ENCODE measurements around the gene MROH8.
A peak's percentile ranks its signal among the peaks of the same experiment; 100 is the strongest.

Gene MROH8

GRCh38 chr20:37119356-37120036, 59.9 kb downstream of the MROH8 start:
- TF ChIP-seq POLR2A (IDR thresholded peaks at IDR 0.05; ENCODE audit: low read depth, low read length), result no peak
- no peak for DNase-seq (ENCODE audit: insufficient read length, low spot score)

GRCh38 chr20:37114012-37114411, 65.3 kb downstream of the MROH8 start:
- DNase-seq (ENCODE audit: insufficient read length, low spot score), result no peak
- no peak for TF ChIP-seq POLR2A (IDR thresholded peaks at IDR 0.05; ENCODE audit: low read depth, low read length)
- no peak for FAIRE-seq

More at GRCh38 chr20:37119356-37120036, 59.9 kb downstream of the MROH8 start:
- FAIRE-seq, result no peak

GRCh38 chr20:37111926-37112455, 67.4 kb downstream of the MROH8 start:
- no peak for FAIRE-seq
- no peak for DNase-seq (ENCODE audit: insufficient read length, low spot score)
- no peak for TF ChIP-seq POLR2A (IDR thresholded peaks at IDR 0.05; ENCODE audit: low read depth, low read length)

GRCh38 chr20:37108676-37109075, 70.7 kb downstream of the MROH8 start:
- TF ChIP-seq POLR2A (IDR thresholded peaks at IDR 0.05; ENCODE audit: low read depth, low read length), result no peak
- FAIRE-seq, result no peak
- DNase-seq (ENCODE audit: insufficient read length, low spot score), result no peak

GRCh38 chr20:37102571-37102970, 76.8 kb downstream of the MROH8 start:
- FAIRE-seq, result no peak
- TF ChIP-seq POLR2A (IDR thresholded peaks at IDR 0.05; ENCODE audit: low read depth, low read length), result no peak
- DNase-seq (ENCODE audit: insufficient read length, low spot score), result no peak

GRCh38 chr20:37096415-37097041, 82.8 kb downstream of the MROH8 start:
- FAIRE-seq (no peak), DNase-seq (ENCODE audit: insufficient read length, low spot score) (no peak)
- no peak for TF ChIP-seq POLR2A (IDR thresholded peaks at IDR 0.05; ENCODE audit: low read depth, low read length)

GRCh38 chr20:37095599-37096414, 83.5 kb downstream of the MROH8 start, which contains the start of gene RBL1:
Gene RBL1 (minus strand): TSS chr20:37095997. CDS start chr20:37095928, 69 bp downstream.
- no peak for FAIRE-seq
- peak; percentile 62; the same call in 1 of the 2 replicates for TF ChIP-seq POLR2A (IDR thresholded peaks at IDR 0.05; ENCODE audit: low read depth, low read length)
- DNase-seq (ENCODE audit: insufficient read length, low spot score), result peak; percentile 74

GRCh38 chr20:37095108-37095598, 84.2 kb downstream of the MROH8 start:
- TF ChIP-seq POLR2A (IDR thresholded peaks at IDR 0.05; ENCODE audit: low read depth, low read length), result no peak
- DNase-seq (ENCODE audit: insufficient read length, low spot score), result no peak
- no peak for FAIRE-seq

- FAIRE-seq, result no peak
- no peak for DNase-seq (ENCODE audit: insufficient read length, low spot score)
- TF ChIP-seq POLR2A (IDR thresholded peaks at IDR 0.05; ENCODE audit: low read depth, low read length), result no peak
These were observed 88.9 kb downstream of the MROH8 start for GRCh38 chr20:37090407-37090806.

GRCh38 chr20:37081717-37082289, 97.5 kb downstream of the MROH8 start:
- no peak for DNase-seq (ENCODE audit: insufficient read length, low spot score)
- no peak for TF ChIP-seq POLR2A (IDR thresholded peaks at IDR 0.05; ENCODE audit: low read depth, low read length)
- no peak for FAIRE-seq

- DNase-seq (ENCODE audit: insufficient read length, low spot score) (no peak), FAIRE-seq (no peak)
- no peak for TF ChIP-seq POLR2A (IDR thresholded peaks at IDR 0.05; ENCODE audit: low read depth, low read length)
These were observed 102.3 kb downstream of the MROH8 start for GRCh38 chr20:37077009-37077408.

- no peak for TF ChIP-seq POLR2A (IDR thresholded peaks at IDR 0.05; ENCODE audit: low read depth, low read length)
- DNase-seq (ENCODE audit: insufficient read length, low spot score), result no peak
- FAIRE-seq, result no peak
These were observed 103.2 kb downstream of the MROH8 start for GRCh38 chr20:37075932-37076685.
